NAMALWA (cell line): ENCODE measurements around the gene OR1M1.
"Not testable (repeated sequence)": the region's sequence is repeated elsewhere in the genome, so short reads cannot be mapped to it uniquely, and the experiment has no call there.

Experiments used
- DNase-seq: peaks from one replicate; pipeline ENCODE4 v3.0.0-alpha.2; 2015; ENCODE audit warnings: low spot score

The OR1M1 gene, protein sequence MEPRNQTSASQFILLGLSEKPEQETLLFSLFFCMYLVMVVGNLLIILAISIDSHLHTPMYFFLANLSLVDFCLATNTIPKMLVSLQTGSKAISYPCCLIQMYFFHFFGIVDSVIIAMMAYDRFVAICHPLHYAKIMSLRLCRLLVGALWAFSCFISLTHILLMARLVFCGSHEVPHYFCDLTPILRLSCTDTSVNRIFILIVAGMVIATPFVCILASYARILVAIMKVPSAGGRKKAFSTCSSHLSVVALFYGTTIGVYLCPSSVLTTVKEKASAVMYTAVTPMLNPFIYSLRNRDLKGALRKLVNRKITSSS

DNA sequence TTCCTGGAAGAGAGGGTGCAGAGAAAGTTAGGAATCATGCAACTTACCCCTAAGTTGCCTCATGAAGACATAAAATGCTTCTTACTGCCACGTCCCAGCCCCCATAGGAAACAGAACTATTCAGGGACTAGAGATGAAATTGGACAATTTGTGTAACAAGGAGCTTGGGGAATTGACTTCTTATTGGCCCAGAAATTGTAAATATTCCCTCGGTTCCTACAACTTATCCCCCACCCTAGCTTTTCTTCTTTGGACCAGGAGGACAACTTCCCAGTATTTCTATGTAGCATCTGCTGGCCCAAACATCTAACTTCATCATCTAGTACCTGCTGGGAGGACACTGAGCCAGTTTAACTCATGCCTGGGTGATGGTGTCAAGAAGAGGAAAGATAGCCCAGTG is at the start of gene OR1M1:
Gene OR1M1, plus strand, starts transcription at position 301 of the 400 bp plus-strand sequence. CDS start 6,184 bp downstream, outside the sequence.
- DNase-seq: no peak

DNA sequence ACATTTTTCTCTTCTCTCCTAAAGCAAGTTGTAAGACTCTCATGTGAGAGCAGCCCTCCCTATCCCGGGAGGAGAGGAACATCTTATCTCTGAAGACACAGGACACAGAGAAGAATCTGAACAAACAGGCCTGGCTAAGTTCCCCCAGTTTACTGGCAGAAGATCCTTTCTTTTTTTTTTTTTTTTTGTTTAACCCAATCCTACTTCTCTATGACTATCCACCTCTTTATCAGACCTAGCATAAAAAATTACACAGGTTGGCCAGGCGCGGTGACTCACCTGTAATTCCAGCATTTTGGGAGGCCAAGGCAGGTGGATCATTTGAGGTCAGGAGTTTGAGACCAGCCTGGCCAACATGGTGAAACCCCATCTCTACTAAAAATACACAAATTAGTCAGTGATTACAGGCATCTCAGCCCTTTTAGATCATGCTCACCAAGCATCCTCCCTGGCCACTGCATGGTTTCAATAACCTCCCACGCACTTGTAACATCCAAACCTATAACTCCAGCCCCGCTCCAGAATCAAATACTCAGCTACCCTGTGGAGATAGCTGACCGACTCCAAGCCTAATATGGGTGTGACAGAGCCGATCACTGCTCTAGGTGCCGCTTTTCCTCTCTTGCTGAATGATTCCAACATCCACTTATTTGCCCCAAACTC is 49.3 kb upstream of the OR1M1 start:
- DNase-seq: no peak

DNA sequence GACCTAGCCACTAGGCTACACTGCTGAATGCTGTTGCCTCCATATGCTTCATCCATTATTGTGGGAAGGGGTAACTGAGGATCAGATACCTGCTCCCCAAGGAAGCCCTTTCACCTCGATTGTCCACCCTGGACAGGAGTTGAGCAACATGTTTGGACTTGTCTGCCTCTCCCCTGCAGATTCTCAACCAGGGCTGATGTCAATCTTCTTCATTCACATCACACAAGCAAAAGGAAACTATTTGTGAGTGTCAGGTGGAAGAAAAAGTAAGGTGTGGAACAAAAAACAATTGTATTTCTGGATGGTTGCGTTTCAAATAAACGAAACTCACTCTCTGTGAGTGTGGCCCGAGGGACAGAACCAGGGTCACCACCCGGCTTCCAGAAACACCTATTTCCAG is 47.1 kb upstream of the OR1M1 start:
- DNase-seq: no peak

DNA sequence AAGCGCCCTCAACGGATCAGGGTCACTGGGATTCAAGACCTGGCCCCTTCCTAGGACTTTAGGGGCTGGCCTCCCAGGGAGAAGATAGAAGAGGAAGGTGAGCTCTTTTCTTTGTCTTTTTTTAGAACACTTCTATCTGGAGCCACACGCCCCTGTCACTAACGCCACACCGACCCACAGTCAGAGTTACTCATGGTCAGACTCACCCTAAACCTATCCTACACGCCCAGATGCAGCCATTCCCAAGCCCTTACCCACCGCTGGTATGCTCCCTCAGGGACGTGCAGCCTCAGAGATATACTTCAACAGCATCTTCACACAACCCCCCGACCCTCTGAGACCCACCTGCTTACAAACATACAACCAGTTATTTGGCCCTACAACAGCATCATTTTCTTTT is 46.7 kb upstream of the OR1M1 start:
- no peak for DNase-seq

DNA sequence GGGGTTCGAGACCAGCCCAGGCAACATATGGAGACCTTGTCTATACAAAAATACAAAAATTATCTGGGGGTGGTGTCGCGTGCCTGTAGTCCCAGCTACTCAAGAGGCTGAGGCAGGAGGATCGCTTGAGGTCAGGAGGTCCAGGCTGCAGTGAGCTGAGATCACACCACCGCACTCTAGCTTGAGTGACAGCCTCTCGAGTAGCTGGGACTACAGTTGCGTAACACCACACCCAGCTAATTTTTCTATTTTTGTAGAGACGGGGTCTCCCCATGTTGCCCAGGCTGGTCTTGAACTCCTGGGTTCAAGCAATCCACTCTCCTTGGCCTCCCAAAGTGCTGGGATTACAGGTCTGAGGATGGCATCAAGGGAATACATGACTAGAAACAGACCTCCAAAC is 45.8 kb upstream of the OR1M1 start:
- DNase-seq: no peak

DNA sequence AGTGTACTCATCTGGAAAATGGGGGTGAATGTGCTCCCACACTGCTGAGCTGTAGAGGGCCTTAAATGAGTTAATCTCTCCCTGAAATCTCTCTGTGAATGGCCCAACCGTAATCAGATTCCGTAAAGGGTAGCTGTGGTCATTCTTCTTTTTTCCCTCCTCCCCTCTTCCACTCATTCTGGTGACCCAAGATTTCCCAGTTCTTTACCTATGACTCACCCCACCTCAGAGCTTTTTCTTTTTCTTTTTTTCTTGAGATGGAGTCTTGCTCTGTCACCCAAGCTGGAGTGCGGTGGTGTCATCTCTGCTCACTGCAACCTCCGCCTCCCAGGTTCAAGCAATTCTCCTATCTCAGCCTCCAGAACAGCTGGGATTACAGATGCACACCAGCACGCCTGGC is 43.3 kb upstream of the OR1M1 start:
- DNase-seq: no peak

DNA sequence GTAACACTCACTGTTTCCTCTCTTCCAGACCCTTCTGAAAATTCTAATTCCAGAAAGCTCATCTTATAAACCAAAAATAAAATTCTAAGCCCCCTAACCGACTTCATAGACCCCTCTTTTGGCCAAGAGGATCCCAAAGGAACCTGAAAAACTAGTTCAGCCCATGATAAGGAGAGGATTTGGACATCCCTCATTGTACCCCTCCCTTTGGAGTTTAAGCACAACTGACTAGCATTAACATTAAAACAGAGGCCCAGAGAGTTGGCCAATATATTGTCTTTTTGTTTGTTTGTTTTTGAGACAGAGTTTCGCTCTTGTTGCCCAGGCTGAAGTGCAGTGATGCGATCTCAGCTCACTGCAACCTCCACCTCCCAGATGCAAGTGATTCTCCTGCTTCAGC is 42.4 kb upstream of the OR1M1 start:
- no peak for DNase-seq

DNA sequence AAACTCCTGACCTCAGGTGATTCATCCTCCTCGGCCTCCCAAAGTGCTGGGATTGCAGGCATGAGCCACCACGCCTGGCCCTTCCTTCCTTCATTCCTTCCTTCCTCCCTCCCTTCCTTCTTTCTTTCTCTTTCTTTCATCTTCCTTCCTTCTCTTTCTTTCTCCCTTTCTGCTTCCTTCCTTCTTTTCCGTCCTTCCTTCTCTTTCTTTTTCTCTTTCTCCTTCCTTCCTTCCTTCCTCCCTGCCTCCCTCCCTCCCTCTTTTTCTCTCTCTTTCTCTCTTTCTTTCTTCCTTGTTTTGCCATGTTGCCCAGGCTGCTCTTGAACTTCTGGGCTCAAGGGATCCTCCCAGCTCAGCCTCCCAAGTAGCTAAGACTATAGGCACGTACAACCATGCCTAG is 40.2 kb upstream of the OR1M1 start:
- DNase-seq: no peak

DNA sequence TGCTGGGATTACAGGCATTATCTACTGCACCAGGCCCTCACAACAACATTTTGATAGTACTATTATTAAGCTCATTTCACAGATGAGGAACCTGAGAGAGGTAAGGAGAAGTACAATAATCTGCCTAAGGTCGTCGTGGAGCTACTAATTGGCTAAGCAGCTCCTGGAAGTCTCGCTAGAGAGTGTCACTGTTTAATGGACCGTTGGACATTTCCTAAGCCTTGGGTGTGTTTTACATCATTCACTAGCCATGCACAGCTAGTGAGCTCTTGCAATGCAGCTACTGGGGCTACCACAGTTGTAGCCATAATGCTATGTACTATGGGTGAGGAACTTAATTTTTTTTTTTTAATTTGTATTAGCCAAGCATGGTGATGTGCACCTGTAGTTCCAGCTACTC is 34.0 kb upstream of the OR1M1 start:
- no peak for DNase-seq

DNA sequence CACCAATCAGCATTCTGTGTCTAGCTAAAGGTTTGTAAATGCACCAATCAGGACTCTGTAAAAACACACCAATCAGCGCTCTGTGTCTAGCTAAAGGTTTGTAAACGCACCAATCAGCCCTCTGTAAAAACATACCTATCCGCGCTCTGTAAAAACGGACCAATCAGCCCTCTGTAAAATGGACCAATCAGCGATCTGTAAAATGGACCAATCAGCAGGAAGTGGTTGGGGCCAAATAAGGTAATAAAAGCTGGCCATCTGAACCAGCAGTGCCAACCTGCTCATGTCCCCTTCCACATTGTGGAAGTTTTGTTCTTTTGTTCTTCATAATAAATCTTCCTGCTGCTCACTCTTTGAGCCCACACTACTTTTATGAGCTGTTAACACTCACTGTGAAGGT is 33.2 kb upstream of the OR1M1 start:
- not testable (repeated sequence) for DNase-seq

DNA sequence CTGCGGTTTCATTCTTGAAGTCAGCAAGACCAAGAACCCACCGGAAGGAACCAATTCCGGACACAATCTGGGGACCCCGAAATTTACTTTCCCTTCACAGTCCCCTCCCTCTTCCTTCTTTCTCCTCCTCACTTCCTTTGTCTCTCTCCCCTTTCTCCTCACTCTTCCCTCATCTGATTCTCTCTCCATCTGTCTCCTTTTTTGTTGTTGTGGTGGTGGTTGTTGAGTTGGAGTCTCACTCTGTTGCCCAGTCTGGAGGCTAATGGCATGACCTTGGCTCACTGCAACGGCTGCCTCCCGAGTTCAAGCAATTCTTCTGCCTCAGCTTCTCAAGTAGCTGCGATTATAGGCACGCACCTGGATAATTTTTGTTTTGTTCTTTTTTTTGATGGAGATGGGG is 32.7 kb upstream of the OR1M1 start:
- DNase-seq: no peak

DNA sequence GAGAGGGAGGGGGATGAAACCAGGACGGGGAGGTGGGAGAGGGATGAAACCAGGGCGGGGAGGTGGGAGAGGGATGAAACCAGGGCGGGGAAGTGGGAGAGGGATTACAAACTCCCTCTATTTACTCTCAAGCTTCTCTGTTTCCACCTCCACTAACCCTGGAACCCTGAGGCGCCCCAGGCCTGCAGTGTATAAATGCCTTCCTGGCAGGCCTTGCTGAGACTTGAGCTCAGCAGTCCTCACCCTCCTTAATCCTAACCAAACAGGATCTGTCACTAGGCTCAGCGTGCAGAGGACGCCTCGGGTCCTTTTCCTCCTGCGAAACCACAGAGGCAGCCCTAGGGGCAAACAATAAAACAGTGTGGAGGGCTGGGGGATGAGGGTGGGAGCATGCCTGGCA is 32.1 kb upstream of the OR1M1 start:
- no peak for DNase-seq

DNA sequence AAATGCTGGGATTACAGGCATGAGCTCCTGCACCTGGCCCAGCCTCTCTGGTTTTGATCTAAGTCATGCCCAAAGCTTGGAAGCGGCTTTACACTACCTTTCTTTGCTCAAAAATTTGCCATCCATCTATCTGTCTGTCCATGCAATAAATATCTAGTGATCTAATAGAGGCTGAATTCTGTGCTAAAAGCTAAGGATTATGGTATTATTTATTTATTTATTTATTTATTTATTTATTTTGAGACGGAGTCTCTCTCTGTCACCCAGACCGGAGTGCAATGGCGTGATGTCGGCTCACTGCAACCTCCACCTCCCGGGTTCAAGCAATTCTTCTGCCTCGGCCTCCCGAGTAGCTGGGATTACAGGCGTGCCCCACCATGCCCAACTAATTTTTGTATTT is 30.7 kb upstream of the OR1M1 start:
- not testable (repeated sequence) for DNase-seq

DNA sequence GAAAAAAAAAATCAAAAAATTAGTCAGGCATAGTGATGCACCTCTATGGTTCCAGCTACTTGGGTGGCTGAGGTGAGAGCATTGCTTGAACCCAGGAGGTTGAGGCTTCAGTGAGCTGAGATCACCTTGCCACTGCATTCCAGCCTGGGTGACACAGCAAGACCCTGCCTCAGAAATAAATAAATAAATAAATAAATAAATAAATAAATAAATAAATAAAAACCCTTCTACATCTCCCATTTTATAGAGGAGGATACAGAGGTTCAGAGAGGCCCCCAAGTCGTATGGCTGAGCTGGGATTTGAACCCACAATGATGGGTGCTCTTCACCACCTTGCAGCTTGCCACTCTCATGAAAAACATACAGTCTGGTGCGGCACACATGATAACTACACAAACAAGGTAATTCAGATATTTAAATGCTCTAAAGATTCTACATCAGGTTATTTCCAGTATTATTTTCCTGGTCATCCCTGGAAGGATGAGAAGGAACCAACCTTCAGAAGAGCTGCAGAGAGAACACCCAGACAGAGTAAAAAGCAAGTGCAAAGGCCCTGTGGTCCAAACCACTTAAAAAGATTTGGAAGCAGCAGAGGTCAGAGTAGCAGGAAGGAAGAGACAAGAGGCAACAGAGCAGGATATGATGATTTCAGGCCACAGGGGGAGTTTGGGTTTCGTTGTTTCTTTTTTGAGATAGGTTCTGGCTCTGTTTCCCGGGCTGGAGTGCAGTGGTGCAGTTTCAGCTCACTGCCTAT is 29.2 kb upstream of the OR1M1 start:
- DNase-seq: no peak

DNA sequence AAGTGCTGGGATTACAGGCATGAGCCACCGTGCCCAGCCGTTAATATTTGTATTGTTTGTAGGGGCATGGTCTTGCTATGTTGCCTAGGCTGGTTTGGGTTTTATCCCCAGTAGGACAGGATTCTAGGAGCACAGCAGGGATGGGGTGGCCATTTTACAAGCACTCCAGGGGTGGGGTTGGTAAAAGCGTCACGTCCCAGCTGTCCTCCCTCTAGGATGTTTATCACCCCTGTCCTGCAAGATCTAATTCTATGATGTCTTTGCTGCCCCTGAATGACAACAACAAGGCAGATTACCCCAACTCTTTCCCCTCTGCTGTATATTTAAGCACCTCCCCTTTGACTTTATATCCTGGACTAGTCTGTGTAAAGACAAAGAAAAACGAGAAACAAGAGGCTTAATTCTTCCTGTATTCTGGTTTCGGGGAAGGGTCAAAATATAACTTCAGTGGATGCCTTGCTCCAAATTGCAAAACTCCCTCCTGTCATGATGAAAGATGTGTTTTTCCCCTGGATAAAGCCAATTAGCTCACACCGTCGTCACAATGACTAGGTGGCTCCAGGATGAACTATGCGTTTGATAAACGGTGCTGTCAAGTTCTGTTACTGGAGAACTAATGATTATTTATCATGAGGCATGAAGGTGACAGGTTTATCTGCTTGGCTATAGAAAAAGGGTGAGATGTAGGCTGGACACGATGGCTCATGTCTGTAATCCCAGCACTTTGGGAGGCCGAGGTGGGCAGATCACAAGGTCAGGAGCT is 27.8 kb upstream of the OR1M1 start:
- no peak for DNase-seq

DNA sequence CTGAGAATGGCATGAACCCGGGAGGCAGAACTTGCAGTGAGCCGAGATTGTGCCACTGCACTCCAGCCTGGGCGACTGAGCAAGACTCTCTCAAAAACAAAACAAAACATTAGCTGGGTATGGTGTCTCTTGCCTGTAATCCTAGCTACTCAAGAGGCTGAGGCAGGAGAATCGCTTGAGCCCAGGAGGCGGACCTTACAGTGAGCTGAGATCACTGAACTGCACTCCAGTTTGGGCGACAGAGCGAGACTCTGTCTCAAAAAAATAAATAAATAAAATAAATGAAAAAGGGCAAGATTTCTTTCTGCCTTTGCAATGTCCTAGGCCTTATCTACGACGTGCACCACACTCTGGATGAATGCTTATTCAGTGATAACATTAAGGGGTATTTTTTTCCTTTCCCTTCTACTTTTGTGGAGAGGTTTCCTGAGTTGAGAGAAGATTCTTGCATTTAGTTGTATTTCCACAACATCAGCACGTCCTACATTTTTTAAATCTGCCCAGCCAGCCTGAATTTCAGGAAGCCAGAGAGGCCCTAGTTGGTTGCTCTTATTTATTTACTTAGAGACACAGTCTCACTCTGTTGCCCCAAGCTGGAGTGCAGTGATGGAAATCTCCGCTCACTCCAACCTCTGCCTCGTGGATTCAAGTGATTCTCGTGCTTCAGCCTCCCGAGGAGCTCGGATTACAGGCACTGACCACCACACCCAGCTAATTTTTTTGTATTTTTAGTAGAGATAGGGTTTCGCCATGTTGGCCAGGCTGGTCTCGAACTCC is 26.1 kb upstream of the OR1M1 start:
- DNase-seq: no peak

DNA sequence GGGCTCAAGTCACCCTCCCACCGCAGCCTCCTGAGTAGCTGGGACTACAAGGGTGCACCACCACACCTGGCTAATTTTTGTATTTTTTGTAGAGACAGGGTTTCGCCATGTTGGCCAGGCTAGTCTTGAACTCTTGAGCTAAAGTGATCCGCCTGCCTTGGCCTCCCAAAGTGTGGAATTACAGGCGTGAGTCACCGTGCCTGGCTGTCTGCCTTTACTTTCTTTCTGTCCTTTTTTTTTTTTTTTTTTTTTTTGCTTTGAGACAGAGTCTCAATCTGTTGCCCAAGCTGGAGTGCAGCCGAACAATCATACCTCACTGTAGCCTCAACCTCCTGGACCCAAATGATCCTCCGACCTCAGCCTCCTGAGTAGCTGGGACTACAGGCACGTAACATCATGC is 25.0 kb upstream of the OR1M1 start:
- DNase-seq: no peak

DNA sequence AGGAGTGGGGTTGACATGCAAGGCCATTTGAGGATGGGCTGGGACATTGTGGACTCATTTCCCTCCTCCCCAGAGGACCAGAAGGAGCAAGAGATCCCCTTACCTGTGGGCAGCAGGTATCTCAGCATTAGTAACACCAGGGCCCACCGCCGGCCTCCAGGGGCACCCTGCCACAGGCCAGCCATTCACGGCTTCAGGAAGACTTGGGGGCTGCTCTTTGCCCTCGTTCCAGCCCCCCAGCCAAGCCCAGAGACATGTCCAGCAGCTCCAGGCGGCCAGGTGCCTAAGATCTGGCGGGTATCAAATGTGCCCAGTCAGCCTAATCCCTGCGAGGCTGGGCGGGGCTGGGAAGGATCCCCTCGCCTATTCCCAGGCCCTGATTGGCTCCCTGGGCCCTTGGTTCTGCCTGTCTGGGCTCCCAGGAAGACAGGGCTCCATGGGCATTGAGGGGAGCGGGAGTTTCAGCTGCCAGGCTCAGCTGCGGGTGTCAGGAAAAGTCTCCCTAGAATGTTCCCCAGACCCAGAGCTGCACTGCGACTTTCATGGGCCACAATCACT is 21.3 kb upstream of the OR1M1 start:
- no peak for DNase-seq

DNA sequence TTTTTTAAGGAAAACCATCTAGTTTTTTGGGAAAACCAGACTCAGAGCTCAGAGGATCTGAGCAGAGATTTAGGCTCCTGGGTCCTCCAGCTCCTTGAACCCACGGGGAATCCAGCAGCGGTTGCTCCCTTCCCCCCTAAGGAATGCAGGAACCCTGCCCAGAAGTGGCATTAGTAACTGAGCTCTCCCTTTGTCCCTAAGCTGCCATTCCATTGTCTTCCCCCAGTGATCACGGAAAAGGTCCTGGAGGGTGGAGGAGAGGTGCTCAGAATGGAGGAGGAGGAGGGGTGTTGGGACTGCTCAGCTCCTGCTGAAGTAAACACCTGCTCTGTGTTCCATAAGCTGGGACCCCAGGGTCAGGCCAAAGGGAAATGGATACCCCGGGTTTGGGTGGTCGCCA is 16.8 kb upstream of the OR1M1 start:
- DNase-seq: no peak

DNA sequence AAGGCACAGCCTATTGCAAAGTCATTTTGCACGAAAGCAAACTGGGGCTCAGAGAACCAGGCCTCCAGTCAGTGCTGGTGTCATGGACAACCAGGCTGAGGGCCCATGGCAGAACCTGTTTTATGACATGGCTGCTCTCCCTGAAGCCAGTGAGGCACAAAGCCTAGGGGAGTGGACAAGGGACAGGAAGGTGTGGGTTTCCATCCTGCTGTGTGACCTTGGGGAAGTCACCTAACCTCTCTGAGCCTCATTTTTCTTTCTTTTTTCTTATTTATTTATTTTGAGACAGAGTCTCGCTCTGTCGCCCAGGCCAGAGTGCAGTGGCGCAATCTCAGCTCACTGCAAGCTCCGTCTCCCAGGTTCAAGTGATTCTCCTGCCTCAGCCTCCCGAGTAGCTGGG is 15.1 kb upstream of the OR1M1 start:
- DNase-seq: not testable (repeated sequence)

DNA sequence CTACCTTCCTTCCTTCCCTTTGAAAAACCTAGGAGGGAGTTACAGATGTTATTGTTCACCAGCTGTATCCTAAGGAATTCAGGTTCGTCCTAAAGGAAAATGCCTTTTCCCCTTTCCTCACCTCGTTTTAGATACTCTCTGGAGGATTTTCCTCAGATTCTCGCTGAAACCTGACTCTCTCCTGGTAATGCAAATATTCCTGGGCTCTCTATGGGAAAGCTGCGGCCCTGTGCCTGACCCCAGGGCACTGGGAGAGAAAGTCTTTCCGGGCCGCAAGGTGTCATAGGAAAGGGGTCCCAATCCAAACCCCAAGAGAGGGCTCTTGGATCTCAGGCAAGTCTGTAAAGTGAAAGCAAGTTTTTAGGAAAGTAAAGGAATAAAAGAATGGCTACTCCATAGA is 13.1 kb upstream of the OR1M1 start:
- no peak for DNase-seq
